Right kidney (tissue), 1 donor: ENCODE results near the gene TGFBR1.
"Not testable (repeated sequence)": the region's sequence is repeated elsewhere in the genome, so short reads cannot be mapped to it uniquely, and the experiment has no call there.

ENCODE experiments used
- DNase-seq: peaks from one replicate; pipeline ENCODE4 v3.0.0-alpha.2; 2016

Gene TGFBR1

DNA sequence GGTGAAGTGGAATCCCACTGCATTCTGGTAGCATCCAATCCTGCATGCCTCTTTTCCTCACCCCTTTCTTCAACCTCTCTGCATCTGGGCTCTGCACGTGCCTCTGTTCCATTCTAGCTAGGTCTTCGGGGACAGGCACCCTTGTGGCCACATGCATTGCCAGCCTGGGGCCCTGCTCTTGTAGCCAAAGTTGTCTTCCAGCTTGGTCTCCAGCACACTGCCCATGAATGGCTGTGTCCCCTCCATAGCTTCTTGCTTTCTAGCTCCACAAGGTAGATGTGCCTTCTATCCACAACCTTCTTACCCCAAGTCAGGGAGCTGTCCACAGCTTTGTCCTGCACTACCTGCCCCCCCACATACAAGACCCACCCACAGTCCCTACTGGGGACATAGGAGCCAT lies 84.3 kb downstream of the TGFBR1 start:
- no peak for DNase-seq

DNA sequence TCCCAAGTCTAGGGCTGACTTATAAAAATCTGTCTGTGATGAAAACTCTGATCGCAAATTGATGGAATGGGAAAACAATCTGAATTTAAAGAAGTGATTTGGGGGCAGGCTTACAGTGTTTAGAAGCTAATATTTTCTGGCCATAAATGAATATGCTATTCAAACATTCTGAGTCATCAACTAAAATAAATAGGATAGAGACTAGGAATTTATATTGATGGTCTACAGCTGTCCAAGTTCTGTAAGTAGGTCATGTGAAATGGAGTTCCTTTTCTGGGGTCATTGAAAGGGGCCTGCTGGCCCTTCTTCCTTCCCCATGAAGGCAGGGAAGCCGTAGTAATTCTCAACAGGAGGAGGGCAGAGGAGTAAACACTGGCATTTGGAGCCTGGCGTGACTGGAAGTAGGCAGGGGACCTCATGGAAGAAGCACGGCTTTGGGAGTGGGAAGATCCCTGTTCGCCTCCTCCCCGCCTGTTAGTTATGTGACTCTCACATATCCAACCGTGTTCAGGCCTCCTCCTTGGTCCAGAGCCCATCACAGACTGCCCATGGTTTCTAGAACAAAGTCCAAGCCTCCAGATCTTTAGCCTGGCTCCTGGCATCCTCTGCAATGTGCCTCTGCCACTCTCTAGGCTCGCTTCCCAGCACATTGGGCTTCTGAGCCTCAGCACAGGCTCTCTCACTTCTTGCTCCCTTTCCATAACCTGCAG lies 85.1 kb downstream of the TGFBR1 start:
- no peak for DNase-seq

DNA sequence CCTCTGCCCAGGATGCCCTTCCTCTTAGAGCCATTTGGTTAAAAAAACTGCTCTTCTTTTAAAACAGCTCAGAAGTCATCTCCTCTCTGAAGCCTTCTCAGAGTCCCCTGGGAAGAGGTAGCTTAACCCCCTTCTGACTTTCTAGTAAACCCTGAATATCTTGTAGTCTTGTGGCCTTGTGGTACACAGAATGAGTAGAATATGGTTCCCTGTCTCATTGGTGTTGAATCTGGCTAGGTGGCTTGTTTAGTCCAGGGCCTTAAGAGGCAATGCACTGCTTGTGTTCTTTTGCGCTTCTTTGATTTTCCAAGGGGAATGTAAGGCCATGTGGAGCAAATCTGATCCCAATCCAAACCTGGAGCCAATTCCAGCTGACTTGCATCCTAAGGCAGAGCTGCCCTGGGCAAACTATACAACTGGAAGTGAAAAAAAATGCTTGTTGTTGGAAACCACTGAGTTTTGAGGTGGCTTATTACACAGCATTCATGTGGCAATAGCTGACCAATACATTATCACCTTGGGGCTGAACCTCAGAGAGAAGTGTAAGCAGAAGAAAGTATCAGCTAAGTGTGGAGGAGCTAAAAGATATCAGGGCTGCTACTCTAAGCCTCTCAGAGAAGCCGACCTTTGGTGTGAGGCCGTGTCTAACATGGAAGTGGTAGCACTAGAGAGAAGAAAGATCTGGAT lies 85.8 kb downstream of the TGFBR1 start:
- no peak for DNase-seq

DNA sequence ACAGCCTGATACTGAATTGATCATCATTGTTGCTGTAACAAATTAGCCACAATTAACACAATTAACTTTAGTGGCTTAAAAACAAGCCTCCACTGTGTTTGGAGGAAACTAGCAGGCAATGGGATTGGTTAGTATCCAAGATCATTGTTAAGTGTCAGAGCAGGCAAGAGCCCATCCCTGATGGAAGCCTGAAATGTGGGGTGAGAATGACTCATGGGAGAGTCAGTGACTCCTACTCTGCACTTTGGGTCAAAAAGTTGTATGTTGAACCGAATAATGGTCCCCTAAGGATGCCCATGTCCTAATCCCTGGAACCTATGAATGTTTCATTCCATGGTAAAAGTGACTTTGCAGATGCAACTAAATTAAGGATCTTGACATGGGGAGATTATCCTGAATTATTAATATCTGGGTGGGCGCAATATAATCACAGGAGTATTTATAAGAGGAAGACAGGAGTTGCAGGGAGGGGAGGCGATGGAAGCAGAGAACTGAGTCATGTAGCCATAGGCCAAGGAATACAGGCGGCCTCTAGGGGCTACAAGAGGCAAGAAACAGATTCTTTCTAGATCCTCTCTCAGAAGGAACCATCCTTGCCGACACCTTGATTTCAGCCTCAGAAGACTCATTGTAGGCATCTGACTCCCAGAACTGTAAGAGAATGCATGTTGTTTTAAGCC lies 88.0 kb downstream of the TGFBR1 start:
- no peak for DNase-seq

DNA sequence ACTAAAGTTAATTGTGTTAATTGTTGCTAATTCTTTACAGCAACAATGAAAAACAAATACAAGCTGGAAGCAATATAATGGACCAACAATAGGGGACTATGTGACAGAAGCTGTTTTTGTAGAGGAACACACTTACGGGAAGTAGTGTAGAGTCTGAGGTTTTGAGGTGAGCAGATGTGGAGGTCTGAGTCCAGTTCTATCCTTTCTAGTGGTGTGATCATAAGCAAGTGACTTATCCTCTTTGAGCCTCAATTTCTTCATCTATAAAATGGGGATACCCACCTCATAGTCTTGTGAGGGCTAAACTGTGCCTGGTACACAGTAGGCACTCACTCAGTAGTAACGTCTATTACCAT lies 88.5 kb downstream of the TGFBR1 start:
- DNase-seq: no peak

DNA sequence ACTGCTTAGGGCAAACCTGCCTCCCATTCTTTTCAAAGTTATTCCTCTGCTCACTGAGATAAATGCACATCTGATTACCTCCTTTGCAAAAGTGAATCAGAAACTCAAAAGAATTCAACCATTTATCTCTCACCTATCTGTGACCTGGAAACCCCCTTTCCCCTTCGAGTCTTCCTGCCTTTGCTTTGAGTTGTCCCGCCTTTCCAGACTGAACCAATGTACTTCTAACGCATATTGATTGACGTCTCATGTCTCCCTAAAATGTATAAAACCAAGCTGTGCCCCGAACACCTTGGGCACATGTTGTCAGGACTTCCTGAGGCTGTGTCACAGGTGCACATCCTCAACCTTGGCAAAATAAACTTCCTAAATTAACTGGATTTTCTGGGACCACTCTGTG lies 91.6 kb downstream of the TGFBR1 start:
- not testable (repeated sequence) for DNase-seq

DNA sequence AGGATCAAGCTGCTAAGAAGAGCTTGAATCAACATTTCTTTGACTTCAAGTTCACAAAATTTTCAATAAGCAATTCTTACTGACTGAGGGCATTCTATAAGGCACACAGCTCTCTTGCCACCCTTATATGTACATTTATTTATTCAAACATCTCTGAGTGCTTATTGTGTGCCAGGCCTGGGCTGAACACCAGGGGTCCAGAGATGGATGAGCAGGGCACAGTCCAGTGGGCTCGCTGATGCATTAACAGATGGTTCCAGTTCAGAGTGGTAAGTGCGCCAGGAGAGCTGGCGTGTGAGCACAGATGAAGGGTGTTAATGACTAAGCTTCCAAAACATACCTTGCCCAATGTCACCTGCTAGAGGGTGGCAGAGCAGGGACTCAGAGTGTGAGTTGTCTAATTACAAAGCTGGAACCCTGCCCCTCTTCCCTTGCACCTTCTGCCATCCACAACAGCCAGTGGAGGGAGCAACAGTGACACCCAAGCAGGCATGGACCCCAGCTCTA lies 92.3 kb downstream of the TGFBR1 start:
- DNase-seq: no peak

DNA sequence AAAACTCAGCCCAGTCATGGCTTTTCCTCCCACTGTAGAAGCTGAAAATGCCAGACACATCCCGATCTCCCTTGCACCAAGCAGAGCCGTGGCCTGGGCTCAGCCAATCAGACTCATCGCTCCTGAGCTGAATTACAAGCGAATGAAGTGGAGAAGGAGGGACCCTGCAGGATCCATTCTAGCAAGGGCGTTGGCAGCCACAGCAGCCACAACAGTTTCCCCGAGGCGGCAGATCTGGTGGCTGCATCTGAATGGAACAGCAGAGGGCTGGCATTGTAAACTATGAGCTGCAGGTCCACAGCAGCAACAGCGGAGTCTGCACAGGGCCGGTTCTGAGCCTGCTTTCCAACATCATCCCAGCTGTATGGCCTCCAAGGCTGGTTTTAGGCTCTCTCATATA lies 93.1 kb downstream of the TGFBR1 start:
- no peak for DNase-seq

DNA sequence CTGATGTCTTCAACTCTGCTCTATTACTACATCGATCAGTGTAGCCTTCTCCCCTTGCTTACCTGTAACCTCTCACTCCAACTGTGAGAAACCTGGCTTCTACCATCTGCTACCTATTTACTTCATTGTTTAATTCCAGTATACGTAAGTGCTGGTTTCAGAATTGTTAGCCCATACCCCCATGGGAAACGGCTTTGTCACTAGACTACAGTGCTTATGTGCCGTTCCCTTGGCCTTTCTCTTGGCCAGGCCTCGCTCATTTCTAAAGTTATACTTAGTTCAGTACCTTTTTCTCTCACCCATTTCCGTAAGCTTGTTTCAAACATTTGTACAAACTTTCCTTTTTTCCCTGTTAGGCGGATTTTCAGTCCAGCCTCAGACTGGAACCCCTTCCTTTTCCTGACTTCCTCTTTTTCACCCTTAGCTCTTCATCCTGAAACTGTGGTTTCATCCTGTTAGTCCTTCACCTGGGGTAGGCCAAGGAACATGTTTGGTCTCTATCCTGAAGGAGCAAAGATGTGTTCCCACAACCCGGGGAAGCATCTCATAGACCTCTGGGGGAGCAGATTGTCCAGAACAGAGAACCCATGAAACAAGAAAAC lies 95.1 kb downstream of the TGFBR1 start:
- DNase-seq: no peak

DNA sequence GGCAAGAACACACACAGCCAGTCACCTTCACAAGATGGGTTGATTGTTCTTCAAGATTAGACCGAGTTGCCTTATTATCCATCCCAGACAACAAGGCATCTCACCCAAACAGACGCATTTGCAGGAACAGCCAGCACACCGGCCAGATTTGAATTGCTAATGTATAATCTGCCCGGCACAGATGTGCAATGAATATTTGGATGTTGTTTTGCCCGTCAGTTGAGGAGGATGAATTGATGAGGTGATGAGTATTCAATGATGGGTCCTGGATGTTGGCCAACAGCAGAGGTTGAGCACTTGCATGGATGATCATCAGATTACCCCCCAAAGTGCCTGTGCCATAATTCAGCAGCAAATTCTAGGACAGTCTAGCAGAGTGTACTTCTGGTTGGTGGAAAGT lies 96.7 kb downstream of the TGFBR1 start:
- no peak for DNase-seq
